Measurements from ENCODE around the gene CTNNA3. TPM values are rescaled to one million over a fixed set of nuclear protein-coding genes. Genes with fewer than 3 reads are reported as not detected.

The CTNNA3 gene
- total RNA-seq, 1 donor from 2014 or later, result not detected

DNA sequence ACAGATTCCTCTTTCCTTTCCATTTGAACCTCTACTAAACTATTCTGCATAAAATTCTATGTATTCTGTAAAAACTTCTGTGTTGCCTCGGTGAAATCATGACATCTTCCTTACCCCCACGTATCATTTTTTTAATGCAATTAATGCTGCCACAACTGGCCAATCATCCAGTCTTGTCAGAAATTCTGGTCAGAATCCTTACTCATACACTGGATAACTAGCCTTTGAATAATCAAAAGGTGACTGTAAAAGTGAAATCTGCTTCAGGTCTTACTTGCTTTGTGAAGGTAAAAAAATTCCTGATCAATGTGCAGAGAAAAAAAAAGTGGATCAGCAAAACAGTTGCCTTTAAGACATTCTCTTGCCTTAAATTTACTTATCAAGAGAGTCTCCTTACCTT, 859.2 kb downstream of the CTNNA3 start:
- DNase-seq (ENCODE audit: extremely low read depth, low read depth, low spot score), result no peak

DNA sequence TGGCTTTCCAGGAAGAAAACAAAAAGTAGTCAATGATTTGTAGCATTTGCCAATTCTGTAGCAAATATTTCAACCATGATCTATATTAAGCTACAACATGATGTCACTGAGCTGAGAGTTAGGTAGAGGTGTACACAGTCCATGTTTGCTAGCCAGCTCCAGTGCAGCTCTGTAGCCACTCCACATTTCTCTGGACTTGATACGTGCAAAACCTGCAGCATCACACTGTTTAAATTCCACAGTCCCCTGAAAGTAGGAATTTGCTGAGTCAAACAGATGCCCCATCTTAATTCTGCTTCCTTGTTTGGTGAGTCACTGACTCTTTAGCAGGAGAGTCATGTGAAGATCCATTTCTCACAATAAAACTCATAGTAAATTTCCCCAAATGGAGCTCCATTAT, 859.9 kb downstream of the CTNNA3 start:
- DNase-seq (ENCODE audit: extremely low read depth, low read depth, low spot score), result no peak

DNA sequence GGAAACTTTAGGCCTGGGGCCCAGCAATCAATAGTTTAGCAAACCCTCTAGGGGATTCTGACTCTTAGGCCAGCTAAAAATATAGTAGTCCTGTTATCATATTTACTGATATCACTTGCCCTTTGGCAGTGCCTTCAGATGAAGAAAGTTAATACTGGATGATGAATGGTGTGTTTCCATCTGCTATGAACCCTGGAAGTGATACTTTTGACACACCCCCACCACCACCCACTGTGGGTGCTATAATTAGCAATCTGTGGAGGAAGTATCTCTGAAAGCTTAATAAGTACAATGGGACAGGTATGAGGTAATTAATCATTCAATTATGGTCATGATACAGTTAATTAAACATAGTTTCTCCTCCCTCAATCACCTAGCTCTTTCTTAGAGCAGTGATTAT, 860.6 kb downstream of the CTNNA3 start:
- DNase-seq (ENCODE audit: extremely low read depth, low read depth, low spot score), result no peak

DNA sequence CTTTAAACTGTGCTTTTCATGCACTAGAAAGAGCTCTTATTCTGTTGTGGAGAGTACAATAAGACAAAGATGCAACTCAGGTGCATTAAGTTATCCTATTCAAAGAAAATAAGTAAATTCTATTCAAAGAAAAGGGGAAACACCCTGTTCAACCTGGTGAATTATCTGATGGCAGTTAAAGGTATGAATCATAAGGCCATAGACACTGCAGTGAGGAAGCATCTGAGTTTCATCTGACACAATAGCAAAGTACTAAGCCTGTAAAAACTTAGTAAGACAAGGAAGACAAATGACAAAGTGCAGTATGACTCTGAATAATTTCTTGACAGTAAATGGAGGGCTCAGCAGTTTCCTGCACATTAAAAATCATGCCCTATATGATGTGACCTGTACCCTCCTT, 861.2 kb downstream of the CTNNA3 start:
- DNase-seq (ENCODE audit: extremely low read depth, low read depth, low spot score), result no peak

DNA sequence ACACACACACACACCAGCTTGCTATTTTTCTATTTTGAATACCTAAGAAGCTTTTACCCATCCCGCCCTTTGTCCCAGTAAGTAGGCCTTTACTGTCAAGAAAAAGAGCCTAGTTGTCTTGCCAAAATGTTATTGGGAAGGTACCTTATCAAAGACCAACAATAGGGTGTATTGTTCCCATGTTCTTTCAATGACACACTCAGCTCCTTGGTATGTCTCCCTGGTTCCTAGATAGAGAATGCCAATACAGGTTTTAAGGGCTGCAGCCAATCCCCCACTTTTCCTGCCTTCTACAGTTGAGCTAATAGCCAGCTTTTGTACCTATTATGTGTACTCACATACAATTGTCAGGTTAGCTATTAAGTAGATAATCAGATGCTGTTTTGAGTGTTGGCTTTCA, 862.1 kb downstream of the CTNNA3 start:
- DNase-seq (ENCODE audit: extremely low read depth, low read depth, low spot score), result no peak

DNA sequence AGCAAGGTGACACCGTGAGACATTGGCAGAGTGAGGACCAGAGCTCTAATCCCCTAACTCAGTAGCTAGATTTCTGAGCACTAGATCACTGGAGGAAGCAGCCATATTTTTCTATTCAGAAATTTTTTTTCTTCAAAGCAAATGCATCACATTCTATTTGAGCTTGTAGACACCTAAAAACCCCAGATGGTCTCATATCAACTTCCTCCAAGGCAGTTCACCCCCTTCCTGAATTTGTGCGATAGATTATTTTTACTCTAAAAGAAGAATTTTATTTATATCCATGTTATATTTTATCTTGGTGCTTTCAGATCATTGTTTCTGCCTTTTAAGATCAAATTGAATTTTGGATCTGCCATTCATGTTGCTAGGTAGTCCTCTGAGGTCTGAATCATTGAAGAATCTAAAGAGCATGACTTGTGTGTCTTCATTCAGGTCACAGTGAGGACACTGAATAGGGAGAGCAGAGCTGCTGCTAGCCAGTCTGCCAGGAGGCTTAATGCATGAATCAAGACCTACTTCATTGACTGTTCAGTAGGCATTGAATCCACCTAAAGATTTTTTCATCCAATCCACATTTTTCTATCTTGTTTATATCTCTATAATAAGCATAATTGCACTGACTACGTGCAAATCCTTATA, 863.1 kb downstream of the CTNNA3 start:
- no peak for DNase-seq (ENCODE audit: extremely low read depth, low read depth, low spot score)

DNA sequence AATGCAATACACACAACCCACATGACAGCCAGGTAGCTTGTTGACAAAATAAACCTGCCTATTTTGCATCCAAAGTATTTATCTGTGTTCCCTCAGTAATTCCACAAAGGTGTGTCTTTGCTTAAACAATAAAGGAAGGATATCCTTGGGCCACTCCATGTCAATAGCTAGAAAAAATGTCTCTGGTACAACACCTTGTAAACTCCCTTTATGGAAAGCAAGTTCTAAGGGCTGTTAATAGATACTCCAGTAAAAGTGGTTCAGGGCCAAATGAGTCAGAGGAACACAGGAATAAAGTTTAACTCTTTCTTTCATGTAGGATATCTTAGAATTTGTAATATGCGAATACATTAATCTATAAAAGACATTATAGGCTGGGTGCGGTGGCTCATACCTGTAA, 867.0 kb downstream of the CTNNA3 start:
- no peak for DNase-seq (ENCODE audit: extremely low read depth, low read depth, low spot score)

DNA sequence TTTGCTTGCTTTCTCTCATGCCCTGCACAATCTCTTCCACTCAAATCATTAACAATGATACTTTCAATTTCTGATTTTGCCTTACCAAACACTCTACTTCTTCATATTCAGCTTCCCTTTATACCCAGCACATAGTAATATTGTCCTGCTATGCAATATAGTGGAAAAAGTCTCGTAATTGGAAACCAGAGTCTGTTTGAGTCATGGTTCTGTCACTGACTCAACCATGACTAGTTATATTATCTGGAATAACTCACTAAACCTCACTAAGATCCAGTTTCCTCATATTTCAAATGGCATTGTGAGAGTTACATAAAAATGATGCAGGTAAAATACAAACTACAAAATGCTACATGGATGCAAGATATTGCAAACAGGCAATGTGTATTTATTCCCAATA, 868.6 kb downstream of the CTNNA3 start:
- no peak for DNase-seq (ENCODE audit: extremely low read depth, low read depth, low spot score)

DNA sequence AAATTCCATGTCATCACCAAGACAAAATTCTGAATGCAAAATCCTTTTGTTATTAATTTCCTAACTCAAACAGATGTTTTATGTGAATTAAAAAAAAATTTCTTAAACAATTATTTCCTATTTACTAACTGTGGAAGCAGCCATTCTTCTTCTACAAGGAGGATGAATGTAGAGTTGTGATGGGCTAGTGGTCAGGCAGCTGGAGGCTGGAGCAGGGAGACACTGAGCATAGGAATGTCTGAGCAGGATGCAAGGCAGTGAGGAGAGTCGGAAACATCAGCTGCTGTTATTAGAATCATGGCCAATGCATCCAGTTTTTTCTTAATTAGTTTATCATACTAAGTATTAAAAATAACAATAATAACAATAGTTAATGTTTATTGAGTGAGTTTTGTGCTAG, 872.7 kb downstream of the CTNNA3 start:
- no peak for DNase-seq (ENCODE audit: extremely low read depth, low read depth, low spot score)

DNA sequence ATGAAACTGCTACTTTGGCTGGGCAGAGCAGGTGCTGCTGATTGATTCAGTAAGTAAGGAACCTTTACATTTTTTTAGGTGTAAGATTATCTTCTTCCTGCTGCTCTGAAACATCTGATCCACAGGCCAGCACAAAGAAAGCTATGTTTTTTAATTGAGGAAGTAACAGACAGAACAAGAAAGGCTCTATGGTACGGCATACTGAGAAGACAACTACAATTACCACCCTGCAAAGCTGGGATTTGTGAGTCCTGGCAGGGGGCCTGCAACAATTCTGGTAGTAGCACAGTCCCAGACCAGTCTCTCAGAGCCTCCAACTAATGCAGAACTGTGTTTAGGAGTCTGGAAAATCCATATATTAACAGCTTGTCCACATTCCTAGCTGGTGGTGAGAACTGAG, 873.2 kb downstream of the CTNNA3 start:
- no peak for DNase-seq (ENCODE audit: extremely low read depth, low read depth, low spot score)

DNA sequence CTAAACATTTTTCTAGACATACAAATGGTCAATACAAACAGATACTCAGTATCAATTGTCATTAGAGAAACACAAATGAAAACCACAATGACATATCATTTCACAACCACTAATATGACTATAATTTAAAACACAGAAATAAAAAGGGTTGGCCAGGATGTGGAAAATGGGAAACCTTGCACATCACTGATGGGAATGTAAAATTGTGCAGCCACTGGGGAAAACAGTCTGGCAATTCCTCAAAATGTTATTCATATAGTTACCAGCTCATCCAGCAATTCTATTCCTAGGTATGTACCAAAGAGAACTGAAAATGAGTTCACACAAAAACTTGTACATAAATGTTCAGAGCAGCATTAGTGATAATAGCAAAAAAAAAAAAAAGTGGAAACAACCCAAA, 876.3 kb downstream of the CTNNA3 start:
- no peak for DNase-seq (ENCODE audit: extremely low read depth, low read depth, low spot score)

DNA sequence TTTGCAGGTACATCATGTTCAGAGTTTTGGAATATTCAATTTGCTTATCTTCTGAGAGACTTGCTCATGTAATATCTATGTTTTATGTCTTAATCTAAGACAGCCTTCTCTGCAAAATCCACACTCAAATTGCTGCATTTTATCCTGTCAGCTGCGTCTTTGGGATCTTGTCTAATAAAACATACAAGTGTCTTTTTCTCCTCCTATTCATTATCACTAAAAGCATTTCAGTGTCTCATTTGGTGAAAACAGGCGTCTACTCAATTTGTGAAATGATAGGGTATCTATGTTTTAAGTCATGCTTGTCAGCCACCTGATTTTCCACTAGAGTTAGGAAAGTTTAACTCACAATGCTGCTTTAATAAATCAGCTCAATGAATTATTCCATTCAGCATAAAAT, 882.9 kb downstream of the CTNNA3 start:
- DNase-seq (ENCODE audit: extremely low read depth, low read depth, low spot score), result no peak

DNA sequence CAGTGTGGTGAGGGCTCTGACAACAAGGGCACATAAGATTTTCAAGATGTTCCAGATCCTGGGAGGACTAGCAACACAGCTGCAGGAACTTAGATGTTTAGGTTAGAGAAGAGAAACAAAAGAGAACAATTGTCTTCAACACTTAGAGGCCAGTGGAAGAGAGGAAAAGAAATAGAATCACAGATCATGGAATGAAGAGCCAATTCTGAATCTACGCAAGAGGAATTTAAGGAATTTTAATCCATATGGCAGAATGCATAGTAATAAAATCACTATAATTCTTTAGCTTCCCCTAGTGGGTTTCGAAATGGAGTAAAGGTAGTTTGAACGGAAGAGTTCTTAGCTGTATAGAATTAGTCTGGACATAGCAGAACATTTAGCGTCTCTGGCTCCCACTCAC, 884.8 kb downstream of the CTNNA3 start:
- DNase-seq (ENCODE audit: extremely low read depth, low read depth, low spot score), result no peak

DNA sequence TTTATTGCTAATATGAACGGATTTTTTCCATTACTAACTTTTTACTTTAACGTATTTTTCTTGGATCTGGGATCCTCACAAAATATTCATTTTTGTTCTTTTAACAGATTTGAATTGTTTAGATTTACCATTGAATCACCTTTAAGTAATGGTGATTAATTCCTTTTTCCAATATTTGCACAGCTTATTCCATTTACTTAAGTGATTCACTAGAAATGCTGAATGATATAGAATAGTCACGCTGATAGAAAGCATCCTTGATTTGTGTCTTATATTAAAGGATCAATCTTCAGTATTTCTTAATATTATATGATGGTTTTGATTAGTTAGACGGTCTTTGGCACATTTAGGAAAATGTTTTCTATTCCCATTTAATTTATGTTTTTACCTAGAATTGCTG, 886.6 kb downstream of the CTNNA3 start:
- no peak for DNase-seq (ENCODE audit: extremely low read depth, low read depth, low spot score)

DNA sequence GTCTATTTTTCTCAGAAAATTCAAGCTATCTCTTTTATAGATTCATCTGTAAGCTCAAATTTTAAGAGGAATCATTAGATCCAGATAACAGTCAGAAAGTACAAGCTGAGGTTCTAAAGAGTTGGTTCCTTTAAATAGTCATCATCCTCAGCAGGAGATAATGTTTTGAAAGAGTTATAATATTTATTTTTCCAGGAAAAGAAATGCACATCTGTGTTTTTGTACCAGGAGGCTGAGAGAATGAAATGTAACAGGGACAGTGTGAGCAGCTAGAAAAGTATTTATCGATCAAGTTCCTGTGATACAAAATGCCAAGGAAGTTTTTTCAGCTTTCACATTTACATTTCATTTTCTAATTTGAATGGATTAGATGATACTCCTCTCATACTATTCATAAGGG, 890.4 kb downstream of the CTNNA3 start:
- DNase-seq (ENCODE audit: extremely low read depth, low read depth, low spot score), result no peak

DNA sequence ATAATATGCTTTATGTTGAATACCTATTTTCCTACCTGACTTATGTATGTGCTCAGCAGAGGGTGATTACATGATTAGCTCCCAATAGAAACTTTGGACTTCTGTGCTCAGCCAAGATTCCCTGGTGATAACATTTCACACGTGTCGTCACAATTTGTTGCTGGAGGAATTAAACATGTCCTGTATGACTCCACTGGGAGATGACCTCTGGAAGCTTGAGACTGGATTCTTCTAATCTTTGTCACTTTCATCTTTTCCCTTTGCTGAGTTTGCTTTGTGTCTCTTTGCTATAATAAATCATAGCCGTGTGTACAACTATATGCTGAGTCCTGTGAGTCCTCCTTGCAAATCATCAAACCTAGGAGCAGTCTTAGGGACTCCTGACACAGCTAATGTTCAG, 891.0 kb downstream of the CTNNA3 start:
- DNase-seq (ENCODE audit: extremely low read depth, low read depth, low spot score), result no peak

DNA sequence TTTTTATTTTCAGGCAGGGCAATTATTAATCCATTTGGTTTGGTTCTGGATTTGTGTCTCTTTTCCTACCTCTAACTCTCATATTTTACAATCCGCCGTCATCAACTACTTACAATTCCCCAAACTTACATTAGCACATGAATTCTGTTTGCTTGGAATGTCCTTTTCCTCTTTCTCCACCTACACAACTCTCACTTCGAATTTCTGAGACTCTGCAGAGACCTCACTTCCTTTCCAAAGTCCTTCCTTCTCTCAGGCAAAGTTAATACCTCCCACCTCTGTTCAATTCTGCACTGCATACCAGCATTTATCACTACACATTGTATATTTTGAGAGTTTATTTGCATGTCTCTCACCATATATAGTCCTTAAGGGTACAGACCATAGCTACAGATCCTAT, 892.8 kb downstream of the CTNNA3 start:
- DNase-seq (ENCODE audit: extremely low read depth, low read depth, low spot score), result no peak

DNA sequence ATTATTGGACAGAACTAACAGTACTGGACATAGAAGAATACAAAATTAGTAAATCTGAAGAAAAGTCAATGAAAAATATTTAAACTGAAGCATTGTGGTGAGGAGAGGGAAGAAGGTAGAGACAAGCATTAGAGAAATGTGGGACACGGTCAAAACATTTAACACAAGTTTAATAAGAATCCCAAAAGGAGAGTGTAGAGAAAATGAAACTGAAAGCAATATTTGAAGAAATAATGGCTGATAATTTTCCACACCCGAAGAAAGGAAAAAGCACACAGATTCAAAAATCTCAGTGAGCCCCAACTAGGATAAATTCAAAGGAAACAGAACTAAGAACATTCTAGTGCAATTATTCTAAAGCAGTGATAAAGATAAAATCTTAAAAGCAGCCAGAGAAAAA, 896.5 kb downstream of the CTNNA3 start:
- no peak for DNase-seq (ENCODE audit: extremely low read depth, low read depth, low spot score)

DNA sequence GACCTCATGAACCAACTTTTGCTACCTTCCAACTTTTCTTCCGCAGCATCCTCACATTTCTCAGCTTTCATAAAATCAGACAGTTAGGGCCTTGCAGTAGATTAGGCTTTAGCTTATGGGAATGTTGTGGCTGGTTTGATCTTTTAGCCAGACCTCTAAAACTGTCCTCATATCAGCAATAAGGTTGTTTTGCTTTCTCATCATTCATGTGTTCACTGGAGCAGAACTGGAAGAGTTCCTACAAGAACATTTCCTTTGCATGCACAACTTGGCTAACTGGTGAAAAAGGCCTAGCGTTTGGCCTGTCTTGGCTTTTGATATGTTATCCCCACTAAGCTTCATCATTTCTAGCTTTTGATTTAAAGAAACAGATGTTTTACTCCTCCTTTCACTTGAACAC, 900.1 kb downstream of the CTNNA3 start:
- DNase-seq (ENCODE audit: extremely low read depth, low read depth, low spot score), result no peak

DNA sequence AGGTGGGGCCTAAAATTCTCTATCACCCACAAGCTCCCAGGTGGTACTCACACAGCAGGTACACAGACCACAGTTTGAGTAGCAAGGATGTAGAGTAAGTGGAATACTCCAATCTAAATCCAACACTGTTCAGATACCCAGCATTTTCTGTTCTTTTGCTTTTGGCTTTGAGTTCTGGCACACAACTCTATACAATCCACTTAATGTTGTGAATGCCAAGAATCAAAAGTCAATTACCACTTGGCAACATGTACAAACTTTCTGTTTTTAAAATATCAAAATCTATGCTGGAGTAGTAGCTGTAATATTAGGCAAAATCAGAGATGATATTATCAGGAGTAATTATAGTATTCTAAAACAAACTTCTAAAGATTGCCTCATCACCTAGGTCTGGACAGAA, 903.6 kb downstream of the CTNNA3 start:
- no peak for DNase-seq (ENCODE audit: extremely low read depth, low read depth, low spot score)

DNA sequence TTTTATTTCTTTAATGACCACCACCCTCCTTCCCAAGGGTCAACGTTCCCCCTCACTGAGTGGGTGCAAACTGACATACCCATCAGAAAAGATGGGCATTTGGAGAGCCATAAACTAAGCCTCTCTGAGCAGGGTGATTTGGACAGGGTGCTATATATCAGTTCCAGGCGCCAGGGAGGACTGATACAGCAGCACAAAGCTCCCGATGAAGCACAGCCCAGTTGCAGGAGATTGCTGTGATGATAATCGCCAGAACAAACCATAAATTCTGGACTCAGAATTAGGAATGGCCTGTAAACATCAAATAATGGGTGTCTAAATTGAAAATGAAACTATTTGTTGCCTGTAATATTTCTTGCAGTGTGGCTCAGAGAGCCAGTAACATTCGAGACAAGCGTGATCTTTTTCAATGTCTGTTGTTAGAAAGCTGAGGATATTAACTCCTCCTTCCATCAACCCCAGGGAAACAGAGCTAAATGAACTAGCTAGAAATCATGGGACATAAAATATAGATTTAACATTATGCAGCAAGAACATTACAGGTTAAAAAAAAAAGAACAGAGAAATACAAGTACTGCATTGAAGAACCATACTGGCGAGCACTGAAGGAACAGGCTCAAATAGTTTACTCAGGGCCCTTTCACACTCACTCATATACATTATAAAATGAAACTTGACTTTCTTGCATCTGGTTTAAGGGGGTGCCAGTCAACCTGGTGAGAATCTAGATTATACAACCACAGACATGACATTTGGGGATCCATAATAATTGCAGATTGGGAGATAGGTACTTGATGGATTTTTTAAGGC, 907.6 kb downstream of the CTNNA3 start:
- no peak for DNase-seq (ENCODE audit: extremely low read depth, low read depth, low spot score)

DNA sequence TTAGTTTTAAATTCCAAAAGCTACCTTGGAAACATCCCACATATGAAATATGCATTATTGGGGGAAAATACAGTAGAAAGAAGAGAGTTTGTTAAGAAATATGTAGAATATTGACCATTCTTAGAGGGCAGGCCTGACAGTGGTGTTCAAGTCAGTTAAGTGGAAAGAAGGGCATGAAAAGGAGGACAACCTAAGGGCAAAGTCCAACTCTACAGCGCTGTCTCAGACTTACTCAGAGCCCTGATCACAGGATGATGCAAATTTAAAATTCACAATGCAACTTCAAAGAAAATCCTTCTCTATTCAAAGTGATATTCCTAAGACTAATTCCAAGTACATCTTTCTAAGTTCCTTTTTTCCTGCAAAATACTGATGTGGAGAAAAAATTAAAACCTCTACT, 909.3 kb downstream of the CTNNA3 start:
- no peak for DNase-seq (ENCODE audit: extremely low read depth, low read depth, low spot score)

DNA sequence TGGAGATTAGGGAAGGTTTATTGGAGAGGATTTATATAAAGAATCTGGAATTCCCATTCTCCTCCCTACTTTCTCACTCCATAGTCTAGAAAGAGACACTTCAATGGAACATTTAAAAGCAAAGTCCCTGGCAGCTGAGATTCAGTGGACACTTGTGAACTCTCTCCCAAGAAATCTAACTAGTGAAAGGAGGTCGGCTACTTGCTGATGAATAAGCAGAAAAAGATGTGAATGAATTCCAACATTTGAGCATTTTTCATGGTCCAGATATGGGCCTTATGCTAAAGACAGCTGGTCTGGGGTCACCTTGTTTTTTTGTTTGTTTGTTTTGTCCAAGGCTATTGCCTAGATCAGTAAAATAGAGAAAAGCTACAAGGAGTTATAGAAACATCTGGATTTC, 911.2 kb downstream of the CTNNA3 start:
- DNase-seq (ENCODE audit: extremely low read depth, low read depth, low spot score), result no peak
